Inflammatory macrophage treated with lipopolysaccharide for 4 hours (primary cell): ENCODE results near the gene TBRG4.

Experiments used
- DNase-seq: peaks from one replicate; pipeline ENCODE4 v3.0.0-alpha.2; 2020

Gene TBRG4

DNA sequence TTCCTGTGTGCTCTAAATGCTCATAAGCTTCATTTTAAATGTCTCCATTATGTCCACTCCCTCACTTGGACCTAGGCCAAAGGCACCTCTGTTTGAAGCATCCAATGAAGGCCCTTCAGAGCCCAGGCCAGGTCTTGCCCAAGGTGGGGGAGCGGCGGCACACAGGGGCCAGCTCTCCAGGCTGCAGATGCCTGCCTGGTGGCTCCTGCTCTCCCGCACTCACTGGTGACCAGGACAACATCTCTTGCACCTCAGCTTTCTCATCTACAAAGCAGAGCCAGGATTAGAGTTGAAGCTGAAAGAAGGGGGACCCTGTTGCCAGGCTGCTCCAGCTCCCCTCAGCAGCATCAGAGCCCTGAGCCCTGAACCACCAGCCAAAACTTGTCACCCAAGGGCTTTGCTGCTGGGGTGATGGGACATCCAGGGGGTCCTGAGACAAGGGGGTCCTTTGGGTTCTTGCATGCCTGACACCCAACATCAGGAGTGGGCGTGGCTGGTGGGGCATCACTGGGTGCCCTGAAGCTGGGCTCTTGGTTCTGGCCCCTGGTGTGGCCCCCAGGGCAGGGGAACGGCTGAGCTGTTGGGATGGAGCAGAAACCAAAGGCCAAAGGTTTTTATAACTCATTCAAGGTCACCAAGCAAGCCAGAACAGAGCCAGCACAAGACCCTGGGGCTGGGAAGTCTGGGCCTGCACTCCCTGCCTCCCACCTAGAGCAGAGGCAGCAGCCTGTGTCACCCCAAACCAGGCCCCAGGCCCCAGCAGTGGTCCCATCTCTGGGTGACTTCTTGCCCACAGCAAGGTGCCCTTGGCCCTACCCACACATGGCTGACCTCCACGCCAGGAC lies 24.0 kb downstream of the TBRG4 start:
- DNase-seq: no peak

DNA sequence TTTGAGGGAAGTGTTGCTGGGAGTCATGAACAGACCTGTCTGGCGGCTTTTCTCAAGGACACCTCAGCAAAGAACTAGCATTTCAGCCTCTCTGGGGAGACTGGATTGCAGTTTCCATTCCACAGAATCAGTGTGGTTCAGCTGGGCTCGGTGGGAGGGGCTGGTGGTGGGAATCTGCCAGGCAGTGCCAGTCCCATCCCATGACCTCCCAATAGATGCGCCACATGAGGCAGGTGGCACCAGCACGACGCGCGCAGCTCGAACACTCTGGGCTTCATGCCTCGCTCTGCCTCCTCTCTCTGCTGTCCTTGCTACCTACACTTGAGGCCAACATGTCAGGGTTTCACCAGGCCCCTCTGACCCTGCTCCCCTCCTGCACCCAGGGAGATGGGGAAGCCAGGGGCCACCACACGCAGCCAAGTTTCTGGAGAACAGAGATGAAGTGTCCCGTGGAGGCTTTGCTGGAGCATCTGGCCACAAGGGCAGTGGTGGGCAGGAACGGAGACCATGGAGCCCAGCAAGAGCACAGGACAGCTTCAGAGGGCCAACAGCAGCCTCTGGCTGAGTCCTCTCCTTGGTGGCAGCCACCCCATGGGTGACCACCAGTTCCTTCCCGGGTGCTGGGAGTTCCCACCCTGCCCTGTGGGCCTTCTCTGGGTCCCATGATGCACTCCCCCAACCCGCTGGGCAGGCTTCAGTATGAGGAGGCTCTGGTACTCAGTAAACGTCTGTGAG lies 25.0 kb downstream of the TBRG4 start:
- DNase-seq: no peak

DNA sequence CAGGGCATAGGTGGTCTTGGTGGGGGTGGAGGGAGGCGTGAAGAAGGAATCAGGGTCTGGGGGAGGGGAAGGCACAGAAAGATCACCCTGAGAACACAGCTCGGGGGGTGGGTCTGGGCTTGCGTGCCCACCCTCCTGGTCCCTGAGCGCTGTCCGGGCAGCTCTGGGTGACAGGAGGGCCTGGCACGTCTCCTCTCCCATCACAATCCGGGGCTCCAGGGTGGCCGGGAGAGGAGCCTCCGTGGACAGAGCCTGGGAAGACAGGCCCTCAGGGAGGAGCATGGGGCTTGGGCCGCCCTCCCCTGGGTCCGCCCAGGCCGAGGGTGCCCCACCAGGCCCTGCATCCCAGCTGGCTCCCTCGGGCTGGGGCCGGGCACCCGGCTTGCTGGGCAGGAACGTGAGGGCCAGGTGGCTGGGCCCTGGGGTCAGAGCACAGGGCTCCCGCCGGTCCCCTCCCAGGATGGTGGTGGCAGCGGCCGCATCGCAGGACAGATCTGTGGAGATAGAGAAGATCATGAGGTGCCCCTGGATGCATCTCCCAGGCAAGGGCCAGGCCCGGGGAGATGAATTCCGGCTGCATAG lies 25.8 kb downstream of the TBRG4 start:
- DNase-seq: no peak

DNA sequence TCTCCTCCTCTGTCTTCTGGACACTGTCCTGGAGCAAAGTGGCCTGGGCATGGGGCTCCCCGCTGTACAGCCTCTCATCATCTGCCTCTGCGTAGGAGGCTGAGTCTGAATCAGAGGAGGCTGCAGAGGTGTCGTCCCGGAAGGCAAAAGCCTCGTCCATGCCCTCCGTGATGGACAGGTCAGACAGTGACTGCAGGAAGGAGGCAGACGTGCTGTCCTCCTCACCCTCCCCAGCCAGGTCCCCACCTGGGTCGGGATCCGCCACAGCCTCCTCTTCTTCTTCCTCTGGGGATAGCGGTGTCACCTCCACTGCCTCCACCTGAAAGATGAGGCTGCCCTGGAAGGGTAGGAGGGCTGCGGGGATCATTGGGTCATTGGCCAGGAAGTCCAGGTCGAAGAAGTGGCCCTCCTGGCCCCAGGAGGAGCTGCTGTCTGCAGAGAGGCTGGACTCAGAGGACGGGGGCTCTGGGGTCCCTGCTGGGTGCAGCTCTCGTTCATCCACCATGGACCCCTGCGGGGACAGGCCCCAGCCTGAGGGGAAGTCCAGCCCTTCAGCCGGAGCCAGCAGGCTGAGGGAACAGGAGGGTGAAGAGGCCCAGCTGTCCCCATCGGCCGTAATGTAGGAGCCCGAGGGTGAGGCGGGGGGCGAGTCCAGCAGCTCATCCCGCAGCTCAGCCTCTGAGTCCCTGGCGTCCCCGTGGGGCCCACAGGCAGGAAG lies 26.4 kb downstream of the TBRG4 start:
- no peak for DNase-seq

DNA sequence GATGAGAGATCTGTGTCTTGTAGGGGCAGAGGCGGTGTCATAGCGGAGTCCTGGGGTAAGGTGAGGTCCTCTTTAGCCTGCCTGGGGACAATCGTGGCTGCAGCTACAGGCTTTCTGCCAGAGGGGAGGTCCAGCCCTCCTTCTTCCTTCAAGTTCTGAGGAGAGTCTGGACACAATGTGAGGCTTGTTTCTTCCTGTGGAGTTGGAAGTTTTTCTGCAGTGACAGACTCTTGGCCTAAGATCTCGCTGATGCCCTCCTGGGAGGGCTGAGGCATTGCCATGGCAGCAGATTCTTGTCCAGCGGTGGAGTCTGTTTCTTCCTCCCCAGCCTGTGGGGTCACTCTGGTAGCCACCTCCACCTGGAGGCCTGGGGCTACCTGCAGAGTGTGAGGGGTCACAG lies 27.2 kb downstream of the TBRG4 start:
- DNase-seq: no peak

DNA sequence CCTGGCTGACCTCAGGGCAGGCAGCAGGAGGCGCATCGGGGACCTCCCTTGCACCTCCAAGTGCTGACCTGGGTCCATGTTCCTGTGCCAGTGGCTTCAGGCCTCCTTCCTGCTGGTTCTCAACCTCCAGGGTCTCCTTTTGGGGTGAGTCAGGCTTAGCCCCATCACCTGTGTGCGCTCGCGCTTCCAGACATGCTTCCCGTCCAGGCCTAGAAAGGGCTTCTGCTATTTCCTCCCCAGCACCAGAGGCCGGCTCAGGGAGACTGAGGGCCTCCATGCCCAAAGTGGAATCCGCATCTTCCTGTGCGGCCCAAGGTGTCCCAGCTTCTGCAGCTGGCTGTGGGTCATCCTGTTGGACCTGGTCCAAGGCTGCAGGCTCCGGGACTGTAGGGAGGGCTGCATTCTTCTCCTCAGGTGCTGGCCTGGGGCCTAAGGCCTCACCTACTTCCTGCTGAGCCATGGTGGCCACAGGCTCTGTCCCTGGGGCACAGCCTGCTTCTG lies 28.6 kb downstream of the TBRG4 start:
- DNase-seq: no peak

DNA sequence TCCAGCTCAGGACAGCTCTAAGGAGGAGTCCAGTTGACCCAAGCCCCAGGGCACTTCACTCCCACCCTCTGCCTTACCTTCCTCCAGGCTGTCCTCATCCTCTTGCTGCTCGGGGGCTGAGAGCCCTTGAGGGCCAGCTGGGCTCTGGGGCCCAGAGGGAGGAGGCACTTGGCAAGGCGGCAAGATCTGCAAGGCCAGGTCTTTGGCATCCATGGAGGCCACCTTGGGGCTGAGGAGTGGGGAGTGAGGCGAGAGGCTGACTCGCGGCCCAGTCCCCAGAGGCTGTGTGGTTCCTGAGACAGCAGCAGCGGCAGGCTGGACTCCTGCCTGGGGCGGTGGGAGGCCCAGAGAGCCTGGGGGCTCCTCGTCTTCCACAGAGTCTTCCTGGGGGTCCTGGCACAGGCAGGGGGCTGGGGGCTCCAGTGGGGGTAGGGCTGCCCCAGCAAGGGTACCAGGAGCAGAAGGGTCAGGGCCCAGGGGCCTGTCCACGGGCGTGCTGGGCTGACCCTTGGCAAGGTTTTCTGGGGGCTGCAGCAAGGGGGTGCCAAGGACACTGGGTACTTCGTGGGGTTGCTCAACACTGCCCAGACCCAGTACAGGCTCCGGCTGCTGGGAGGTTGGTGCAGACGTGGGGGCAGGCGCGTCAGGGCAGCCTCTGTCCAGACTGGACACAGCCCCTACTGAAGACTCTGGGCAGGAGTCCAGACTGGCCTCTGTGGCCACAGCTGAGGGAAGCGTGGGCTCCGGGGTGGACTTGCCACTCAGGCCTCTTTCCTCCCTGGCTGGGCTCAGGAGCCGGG lies 29.3 kb downstream of the TBRG4 start:
- no peak for DNase-seq

DNA sequence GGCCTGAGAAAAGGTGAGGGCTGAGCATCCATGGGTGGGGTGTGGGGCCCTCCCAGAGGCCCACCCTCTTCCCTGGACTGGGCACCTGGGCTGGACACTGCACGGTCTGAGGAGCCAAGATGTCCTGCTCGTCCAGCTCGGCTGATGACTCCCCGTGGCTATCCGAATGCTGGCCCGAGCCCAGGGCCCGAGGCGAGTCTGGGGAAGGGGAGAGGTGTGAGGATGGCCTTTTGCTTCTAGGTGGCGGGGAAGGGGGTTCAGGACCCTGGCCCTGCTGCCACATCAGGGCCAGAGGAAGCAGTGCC lies 29.9 kb downstream of the TBRG4 start:
- DNase-seq: no peak

DNA sequence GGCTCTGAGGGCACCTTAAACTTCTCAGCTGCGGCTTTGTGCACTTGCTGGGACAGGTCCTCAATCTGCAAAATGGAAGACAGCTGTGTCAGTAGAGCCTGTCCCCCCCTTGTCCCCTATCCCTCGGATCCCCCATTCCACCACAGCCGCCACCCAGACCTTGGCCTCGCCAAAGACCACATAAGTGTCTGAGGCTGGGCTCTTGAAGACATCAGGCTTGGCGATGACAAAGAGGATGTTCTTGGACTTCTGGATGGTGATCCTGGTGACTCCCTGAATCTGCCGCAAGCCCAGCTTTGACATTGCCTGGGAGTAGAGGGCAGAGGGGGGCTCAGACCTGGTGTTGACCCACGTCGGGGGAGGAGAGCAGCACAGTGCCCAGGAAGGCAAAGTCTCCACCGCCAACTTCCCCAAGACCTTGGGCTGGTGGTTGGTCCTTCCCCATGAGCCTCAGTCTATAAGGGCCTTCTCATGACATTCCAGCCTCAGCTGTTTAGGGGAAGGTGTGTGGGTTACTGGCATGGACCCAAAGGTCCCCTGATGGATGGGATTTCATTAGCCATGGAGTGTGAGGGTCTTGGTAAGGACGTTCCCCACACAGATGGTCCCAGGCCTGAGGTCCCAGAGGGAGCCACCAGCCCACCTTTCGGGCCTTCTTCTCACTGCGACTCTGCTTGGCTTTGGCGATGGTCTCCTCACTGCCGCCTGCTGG lies 30.4 kb downstream of the TBRG4 start:
- DNase-seq: no peak

DNA sequence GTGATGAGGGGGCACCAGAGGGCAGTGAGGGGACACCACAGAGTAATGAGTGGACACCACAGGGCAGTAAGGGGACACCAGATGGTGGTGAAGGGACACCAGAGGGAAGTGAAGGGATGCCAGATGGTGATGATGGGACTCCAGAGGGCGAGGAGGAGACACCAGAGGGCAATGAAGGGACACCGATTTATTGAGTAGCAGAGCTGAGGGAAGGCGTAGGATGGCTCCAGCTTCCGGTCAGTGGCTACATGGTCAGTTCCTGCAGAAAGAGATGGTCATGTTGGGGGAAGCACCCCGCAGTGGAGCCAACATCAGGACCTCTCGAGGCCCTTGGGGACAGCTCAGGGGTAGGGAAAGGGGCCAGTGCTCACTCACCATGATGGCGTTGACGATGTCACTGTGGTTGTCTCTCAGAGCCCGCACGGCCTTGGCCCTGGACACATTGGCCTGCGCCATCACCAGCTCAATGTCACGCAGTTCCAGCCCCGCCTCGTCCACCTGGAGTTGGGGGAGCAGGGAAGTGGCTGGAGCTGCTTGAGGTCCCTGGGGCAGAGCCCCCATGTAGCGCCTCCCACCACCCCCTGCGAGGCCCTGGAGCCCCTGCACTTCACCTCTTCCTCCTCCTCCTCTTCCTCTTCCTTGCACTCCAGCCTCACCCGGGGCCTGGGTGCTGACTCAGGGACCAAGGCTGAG lies 31.1 kb downstream of the TBRG4 start:
- DNase-seq: no peak

DNA sequence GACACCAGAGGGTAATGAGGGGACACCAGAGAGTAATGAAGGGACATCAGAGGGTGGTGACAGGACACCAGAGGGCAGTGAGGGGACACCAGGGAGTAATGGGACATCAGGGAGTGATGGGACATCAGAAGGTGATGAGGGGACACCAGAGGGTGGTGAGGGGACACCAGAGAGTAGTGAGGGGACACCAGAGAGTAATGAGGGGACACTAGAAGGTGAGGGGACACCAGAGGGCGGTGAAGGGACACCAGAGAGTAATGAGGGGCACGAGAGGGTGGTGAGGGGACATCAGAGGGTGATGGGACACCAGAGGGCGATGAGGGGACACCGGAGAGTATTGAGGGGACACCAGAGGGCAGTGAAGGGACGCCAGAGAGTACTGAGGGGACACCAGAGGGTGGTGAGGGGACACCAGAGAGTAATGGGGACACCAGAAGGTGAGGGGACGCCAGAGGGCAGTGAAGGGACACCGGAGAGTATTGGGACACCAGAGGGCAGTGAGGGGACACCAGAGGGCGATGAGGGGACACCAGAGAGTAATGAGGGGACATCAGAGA lies 33.3 kb downstream of the TBRG4 start:
- DNase-seq: no peak

DNA sequence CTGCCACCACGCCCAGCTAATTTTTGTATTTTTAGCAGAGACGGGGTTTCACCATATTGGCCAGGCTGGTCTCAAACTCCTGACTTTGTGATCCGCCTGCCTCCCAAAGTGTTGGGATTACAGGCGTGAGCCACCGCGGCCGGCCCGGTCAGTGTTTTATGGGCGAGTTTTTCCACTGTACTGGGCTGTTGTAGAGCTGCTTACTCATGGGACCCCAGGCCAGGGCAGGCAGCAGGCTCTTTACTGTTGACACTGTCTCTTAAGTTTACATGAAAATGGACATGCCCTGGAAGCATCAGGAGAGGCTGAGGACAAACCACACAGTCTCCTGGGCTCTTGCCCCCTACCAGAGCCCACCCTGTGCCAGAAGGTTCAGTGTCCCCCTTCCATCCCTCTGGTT lies 33.9 kb downstream of the TBRG4 start:
- no peak for DNase-seq

DNA sequence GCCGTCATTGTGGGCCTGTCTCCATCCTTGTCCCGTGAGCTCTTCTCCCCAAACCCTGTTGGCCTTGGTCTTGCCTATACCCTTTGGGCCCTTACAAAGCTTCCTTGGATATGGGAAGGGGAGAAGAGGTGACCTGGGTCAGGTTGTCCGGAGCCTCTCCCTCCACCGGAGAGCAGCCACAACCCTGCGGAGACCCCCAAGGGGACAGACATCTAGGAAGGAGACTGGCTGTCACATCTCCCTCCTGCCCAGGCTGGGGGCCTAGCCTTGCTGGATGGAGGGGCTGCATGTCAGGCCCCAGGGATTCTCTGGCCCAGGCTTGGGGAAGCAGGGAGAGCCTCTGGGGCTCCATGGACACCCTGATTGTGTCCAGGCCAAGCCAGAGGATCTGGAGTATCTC lies 34.6 kb downstream of the TBRG4 start:
- no peak for DNase-seq

DNA sequence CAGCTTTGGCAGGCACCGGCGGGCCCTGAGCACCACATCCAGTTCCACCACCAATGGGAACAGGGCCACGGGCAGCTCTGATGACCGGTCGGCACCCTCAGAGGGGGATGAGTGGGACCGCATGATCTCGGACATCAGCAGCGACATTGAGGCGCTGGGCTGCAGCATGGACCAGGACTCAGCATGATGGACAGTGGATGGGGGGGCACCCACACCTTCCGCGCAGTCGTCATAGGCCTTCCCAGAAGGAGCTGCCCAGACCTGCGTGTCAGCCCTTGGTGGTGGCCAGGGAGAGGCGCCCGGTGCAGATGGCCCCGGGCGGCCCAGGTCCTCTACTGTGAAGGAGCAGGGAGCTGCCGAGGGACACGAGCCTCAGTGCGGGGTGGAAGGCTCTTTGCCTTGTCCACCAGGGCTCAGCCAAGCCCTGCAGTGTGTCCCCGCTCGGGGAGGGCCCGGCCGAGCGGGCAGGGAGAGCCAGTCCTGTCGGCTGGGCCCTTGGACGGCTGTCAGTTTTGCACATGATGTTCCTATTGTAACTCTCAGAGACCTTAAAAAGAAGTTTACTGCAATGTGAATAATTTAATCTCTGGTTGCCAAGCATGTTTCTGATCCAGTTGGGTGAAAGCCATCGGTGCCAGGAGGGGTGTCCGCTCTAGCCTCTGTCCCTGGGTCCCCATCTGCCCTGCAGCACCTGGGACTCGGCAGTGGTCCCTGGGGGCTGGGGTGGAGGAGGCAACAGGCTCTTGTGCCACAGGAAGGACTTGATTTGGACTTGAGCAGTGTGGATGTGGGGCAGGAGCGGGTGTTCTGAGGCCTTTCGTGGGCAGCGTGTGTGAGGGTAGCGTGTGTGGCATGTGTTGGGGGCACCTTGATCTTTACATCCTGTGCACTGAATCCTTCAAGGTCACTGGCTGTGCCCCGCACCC lies 35.4 kb downstream of the TBRG4 start:
- no peak for DNase-seq

DNA sequence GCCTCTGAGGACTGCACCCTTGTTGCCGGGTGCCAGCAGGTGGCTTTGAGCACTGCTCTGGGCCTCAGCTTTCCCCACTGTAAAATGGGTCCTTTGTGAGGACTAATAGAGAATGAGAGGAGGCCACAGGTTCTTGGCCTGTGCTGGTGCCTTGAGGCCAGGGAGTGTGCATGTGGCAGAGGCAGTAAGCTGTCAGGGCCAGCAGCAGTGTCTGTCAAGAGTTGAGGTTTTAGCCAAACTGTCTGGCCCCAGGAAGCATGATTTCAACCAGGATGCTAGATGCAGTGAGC lies 36.2 kb downstream of the TBRG4 start:
- DNase-seq: no peak

DNA sequence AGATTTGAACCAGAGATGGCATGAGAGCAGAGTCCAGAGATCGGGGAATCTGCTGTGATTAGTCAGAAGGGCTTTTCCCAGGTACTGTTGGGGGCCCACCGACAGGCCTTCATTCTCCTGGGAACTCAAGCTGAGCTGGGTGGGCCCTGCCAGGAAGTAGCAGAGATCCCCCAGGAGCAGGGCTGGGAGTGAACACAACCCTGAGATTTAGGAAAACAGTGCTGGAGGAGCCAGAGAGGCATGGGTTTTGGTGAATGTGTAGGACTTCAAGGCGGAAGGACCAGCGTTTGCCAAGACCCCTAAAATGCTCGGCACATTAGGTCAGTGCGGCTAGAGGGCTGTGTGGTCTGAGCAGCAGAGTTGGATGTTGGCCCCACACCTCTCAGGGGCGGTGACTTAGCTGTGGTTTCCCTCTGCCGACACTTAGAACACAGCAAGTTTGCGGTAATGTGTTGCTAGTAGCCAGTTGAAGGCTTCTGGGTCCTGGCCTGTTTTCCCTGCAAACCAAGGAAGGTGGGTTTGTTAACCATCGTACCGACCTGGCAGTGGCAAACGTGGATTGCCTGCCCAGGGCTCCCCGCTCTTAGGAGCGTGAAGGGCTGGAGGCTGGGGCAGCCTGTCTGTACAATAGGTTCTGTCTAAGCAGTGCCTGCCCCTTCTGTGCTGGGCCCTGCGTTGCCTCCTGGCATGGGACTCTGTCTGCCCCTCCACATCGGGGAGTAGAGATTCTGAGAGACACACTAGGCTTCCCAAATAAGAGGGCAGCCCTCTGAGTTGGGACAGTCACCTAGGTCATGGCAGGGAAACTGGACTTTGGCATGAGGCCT lies 36.8 kb downstream of the TBRG4 start:
- DNase-seq: no peak

DNA sequence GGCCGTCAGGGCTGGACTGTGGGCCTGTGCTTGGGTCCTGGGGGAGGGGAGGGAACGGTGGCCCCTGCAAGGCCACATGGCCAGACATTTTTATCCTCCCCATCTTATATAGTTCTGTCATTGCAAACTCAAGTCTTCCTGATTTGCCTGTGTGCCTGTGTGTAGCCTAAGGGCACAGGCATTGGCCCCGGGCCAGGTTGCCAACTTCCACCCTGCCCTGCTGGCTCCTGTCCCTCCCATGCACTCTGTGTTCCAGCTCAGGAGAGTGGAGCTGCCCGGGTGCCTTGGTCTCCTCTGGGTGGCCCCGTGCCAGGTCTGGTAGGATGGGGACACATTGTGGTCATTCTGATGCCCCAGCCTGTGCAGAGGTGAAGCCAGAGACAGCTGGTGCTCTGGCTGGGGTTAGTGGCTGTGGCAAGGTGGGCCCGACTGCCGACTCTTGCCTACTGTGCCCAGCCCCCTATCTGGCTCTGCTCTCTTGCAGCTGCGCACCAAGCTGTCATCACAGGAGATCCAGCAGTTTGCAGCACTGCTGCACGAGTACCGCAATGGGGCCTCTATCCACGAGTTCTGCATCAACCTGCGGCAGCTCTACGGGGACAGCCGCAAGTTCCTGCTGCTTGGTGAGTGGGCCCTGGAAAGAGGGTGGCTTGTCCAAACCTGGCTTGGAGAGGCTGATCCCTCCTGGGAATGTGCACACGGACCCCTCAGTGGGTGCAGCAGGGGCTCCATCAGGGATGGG lies 37.5 kb downstream of the TBRG4 start:
- DNase-seq: no peak

DNA sequence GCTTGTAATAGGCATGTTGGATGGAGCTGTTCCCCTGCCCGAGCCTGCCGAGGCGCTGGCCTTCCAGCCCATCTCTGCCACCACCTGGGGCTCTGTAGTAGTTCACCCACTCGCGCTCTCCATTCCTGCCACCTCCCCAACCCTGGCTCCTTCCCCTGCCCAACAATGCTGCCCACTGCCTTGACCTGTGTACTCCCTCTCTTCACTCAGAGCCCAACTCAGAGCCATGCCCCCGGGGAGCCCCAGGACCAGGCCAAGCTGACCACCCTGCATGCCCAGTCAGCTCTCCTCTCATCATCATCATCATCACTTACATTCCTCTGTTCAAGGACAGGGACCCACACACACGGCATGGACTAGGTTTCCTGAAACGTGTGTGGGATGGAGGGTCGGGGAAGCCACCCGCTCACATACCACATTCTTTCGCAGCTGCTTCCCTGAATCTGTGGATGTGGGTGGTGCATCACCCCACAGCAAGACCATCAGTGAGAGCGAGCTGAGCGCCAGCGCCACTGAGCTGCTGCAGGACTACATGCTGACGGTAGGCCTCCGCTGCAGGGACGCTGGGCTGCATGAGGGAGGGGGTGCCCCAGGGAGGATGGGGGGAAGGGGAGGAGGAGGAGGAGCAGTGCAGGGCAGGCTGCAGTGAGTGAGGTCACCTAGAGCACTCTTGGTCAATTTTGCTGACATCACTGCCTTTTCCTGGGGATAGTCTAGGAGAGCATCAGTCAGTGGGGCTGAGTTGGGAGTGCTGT lies 38.3 kb downstream of the TBRG4 start:
- DNase-seq: no peak
